NCI-H1048 (cell line): ENCODE measurements around the gene CHCHD5.
"Not testable (repeated sequence)": the region's sequence is repeated elsewhere in the genome, so short reads cannot be mapped to it uniquely, and the experiment has no call there.

Experiments used
- DNase-seq: peaks from one replicate; lab custom pipeline; 2025; lab: John Stamatoyannopoulos, UW

Gene CHCHD5

GRCh38 chr2:112584134-112584890 is at the start of gene CHCHD5:
Gene CHCHD5, plus strand, starts transcription at chr2:112584609. Its CDS starts 39 bp downstream, at chr2:112584648.
- no peak for DNase-seq

GRCh38 chr2:112534826-112535225 is 49.6 kb upstream of the CHCHD5 start:
- DNase-seq: no peak

GRCh38 chr2:112536665-112537064 is 47.7 kb upstream of the CHCHD5 start:
- DNase-seq: not testable (repeated sequence)

GRCh38 chr2:112539306-112539705 is 45.1 kb upstream of the CHCHD5 start:
- no peak for DNase-seq

GRCh38 chr2:112540906-112541305 is 43.5 kb upstream of the CHCHD5 start:
- DNase-seq: no peak

- no peak for DNase-seq
Measured at GRCh38 chr2:112541315-112542122, 42.9 kb upstream of the CHCHD5 start.

- DNase-seq: peak; percentile 40
Measured at GRCh38 chr2:112542123-112542983, 42.1 kb upstream of the CHCHD5 start, which contains the start of gene POLR1B. Gene POLR1B, plus strand, starts transcription at chr2:112542465. Its CDS starts 30 bp downstream, at chr2:112542495.

GRCh38 chr2:112542984-112543661 is 41.3 kb upstream of the CHCHD5 start:
- no peak for DNase-seq

GRCh38 chr2:112547333-112547732 is 37.1 kb upstream of the CHCHD5 start:
- no peak for DNase-seq

- DNase-seq: no peak
Measured at GRCh38 chr2:112548980-112549379, 35.4 kb upstream of the CHCHD5 start.

- no peak for DNase-seq
Measured at GRCh38 chr2:112566104-112566503, 18.3 kb upstream of the CHCHD5 start.

- DNase-seq: not testable (repeated sequence)
Measured at GRCh38 chr2:112566508-112566907, 17.9 kb upstream of the CHCHD5 start.

- DNase-seq: no peak
Measured at GRCh38 chr2:112572005-112572404, 12.4 kb upstream of the CHCHD5 start.

GRCh38 chr2:112577756-112578155 is 6.7 kb upstream of the CHCHD5 start:
- DNase-seq: no peak

- no peak for DNase-seq
Measured at GRCh38 chr2:112579241-112579640, 5.2 kb upstream of the CHCHD5 start.

- no peak for DNase-seq
Measured at GRCh38 chr2:112580084-112580483, 4.3 kb upstream of the CHCHD5 start.

GRCh38 chr2:112582314-112582746 is 2.1 kb upstream of the CHCHD5 start:
- DNase-seq: no peak

GRCh38 chr2:112583497-112584133 is 794 bp upstream of the CHCHD5 start:
- no peak for DNase-seq

- no peak for DNase-seq
Measured at GRCh38 chr2:112584891-112585250, 462 bp downstream of the CHCHD5 start.

GRCh38 chr2:112585400-112585799 is 991 bp downstream of the CHCHD5 start:
- no peak for DNase-seq

- no peak for DNase-seq
Measured at GRCh38 chr2:112585873-112586464, 1.6 kb downstream of the CHCHD5 start.
